SK-N-SH (cell line): ENCODE results near the gene MED27. TPM values are rescaled to one million over a fixed set of nuclear protein-coding genes. Genes with fewer than 3 reads are reported as not detected.

Experiments
- CTCF ChIA-PET: fragments of 300-600, 350-600 bp; formaldehyde crosslinking; extraction: SDS; loops from one replicate; lab custom pipeline; 2021; lab: Yijun Ruan, JAX
- POLR2A ChIA-PET: fragments of 350-600 bp; sonication (Branson Sonifier 250); formaldehyde crosslinking; extraction: SDS; loops from one replicate; lab custom pipeline; 2020; ENCODE audit warnings: antibody characterized with exemption, inconsistent platforms; lab: Yijun Ruan, JAX
- DNase-seq: peaks from one replicate; pipeline ENCODE4 v3.0.0; 2012
- H2AFZ ChIP-seq: fragments of 200-600 bp; sonication (generic); 2 replicates; pipeline ENCODE4 v1.8.1; 2016; ENCODE audit warnings: antibody characterized with exemption, mild to moderate bottlenecking, low read depth
- H3F3A ChIP-seq: fragments of 200-600 bp; sonication (generic); replicated peaks from 2 replicates; pipeline ENCODE3; 2016; ENCODE audit warnings: antibody characterized with exemption, mild to moderate bottlenecking; ENCODE audit not compliant: insufficient read depth
- H3K27ac ChIP-seq, 2 experiments: fragments of 200-500 bp in 1 of 2; fragments of 200-600 bp in 1 of 2; sonication (Bioruptor generic) in 1 of 2; sonication (generic), shearing (Covaris generic) in 1 of 2; 2 replicates each; pipeline versions ENCODE4 v1.5.1 to v1.6.1; 2014 to 2016; ENCODE audit warnings: low read depth in 2 of 2, inconsistent platforms in 1 of 2, low read length in 1 of 2, mild to moderate bottlenecking in 1 of 2, mixed read lengths in 1 of 2
- H3K27me3 ChIP-seq: fragments of 200-600 bp; sonication (generic), shearing (Covaris generic); 2 replicates; pipeline ENCODE4 v1.6.1; 2016; ENCODE audit warnings: mixed run types; ENCODE audit not compliant: insufficient read depth
- H3K36me3 ChIP-seq, 2 experiments: fragments of 200-500 bp in 1 of 2; fragments of 200-600 bp in 1 of 2; sonication (Bioruptor generic) in 1 of 2; sonication (generic) in 1 of 2; replicated peaks in 1 of 2; 2 replicates each; pipeline versions ENCODE3 to v1.5.1; 2014 to 2016; ENCODE audit warnings: low read length in 1 of 2, mild to moderate bottlenecking in 1 of 2; ENCODE audit not compliant: insufficient read depth in 2 of 2, control insufficient read depth in 1 of 2
- H3K4me1 ChIP-seq, 2 experiments: fragments of 200-500 bp in 1 of 2; fragments of 200-600 bp in 1 of 2; sonication (Bioruptor generic) in 1 of 2; sonication (generic), shearing (Covaris generic) in 1 of 2; 2 replicates each; pipeline versions ENCODE4 v1.5.1 to v1.6.1; 2014 to 2016; ENCODE audit warnings: low read depth in 1 of 2, low read length in 1 of 2, mixed run types in 1 of 2; ENCODE audit not compliant: insufficient read depth in 2 of 2, control insufficient read depth in 1 of 2
- H3K4me2 ChIP-seq: fragments of 200-600 bp; sonication (generic), shearing (Covaris generic); 2 replicates; pipeline ENCODE4 v1.6.1; 2017; ENCODE audit warnings: mixed run types
- H3K4me3 ChIP-seq, 2 experiments: fragments of 200-500 bp in 1 of 2; fragments of 200-600 bp in 1 of 2; sonication (Bioruptor generic) in 1 of 2; sonication (generic), shearing (Covaris generic) in 1 of 2; 2 replicates each; pipeline versions ENCODE4 v1.5.1 to v1.8.1; 2014 to 2016; ENCODE audit warnings: low read depth in 2 of 2, inconsistent platforms in 1 of 2, low read length in 1 of 2, mild to moderate bottlenecking in 1 of 2, mixed read lengths in 1 of 2, moderate library complexity in 1 of 2
- H3K79me2 ChIP-seq: fragments of 200-600 bp; sonication (generic); 2 replicates; pipeline ENCODE4 v1.8.1; 2017; ENCODE audit warnings: mild to moderate bottlenecking; ENCODE audit not compliant: insufficient read depth
- H3K9ac ChIP-seq: fragments of 200-600 bp; sonication (generic); 2 replicates; pipeline ENCODE4 v1.6.1; 2017; ENCODE audit warnings: mixed run types
- H3K9me2 ChIP-seq: fragments of 200-600 bp; sonication (generic); 2 replicates; pipeline ENCODE4 v1.6.1; 2017; ENCODE audit warnings: mixed run types
- H3K9me3 ChIP-seq: fragments of 200-600 bp; sonication (generic); 2 replicates; pipeline ENCODE4 v1.6.1; 2017; ENCODE audit warnings: mixed run types, mild to moderate bottlenecking, moderate library complexity
- H4K20me1 ChIP-seq: fragments of 200-600 bp; sonication (generic); 2 replicates; pipeline ENCODE4 v1.6.1; 2017; ENCODE audit warnings: mild to moderate bottlenecking, mixed run types; ENCODE audit not compliant: insufficient read depth
- CHD2 ChIP-seq: fragments of 150-350 bp; IDR thresholded peaks from 2 replicates; pipeline ENCODE4 v1.6.1; 2018; ENCODE audit warnings: low read length; ENCODE audit not compliant: partially characterized antibody
- ELF1 ChIP-seq: IDR thresholded peaks from 2 replicates; pipeline ENCODE4 v1.4.0; 2012
- EP300 ChIP-seq, 2 experiments: IDR thresholded peaks; 2 replicates each; pipeline versions ENCODE4 v1.4.0 to v1.6.1; 2012; ENCODE audit warnings: borderline replicate concordance in 1 of 2, low read depth in 1 of 2, low read length in 1 of 2
- EZH2phosphoT487 ChIP-seq: fragments of 200-600 bp; sonication (generic); IDR thresholded peaks from 2 replicates; pipeline ENCODE4 v1.6.1; 2017; ENCODE audit warnings: low read depth, mixed run types, mild to moderate bottlenecking, antibody characterized with exemption, moderate library complexity, borderline replicate concordance
- FOXM1 ChIP-seq: IDR thresholded peaks from 2 replicates; pipeline ENCODE4 v1.4.0; 2012; ENCODE audit warnings: low read depth, mild to moderate bottlenecking
- GABPA ChIP-seq: IDR thresholded peaks from 2 replicates; pipeline ENCODE4 v1.4.0; 2012; ENCODE audit warnings: low read depth, mild to moderate bottlenecking
- GATA2 ChIP-seq: sonication (generic); formaldehyde crosslinking; IDR thresholded peaks from 2 replicates; pipeline ENCODE4 v1.5.0; 2020; ENCODE audit warnings: mild to moderate bottlenecking, missing genetic modification reagents
- JUND ChIP-seq: IDR thresholded peaks from 2 replicates; pipeline ENCODE4 v1.4.0; 2012
- MXI1 ChIP-seq: IDR thresholded peaks from 2 replicates; pipeline ENCODE4 v1.6.1; 2012; ENCODE audit warnings: mild to moderate bottlenecking, low read depth, low read length, improper control_type of control experiment
- NRF1 ChIP-seq: IDR thresholded peaks from 2 replicates; pipeline ENCODE4 v1.6.1; 2012; ENCODE audit warnings: low read depth, mild to moderate bottlenecking, low read length
- RAD21 ChIP-seq: IDR thresholded peaks from 2 replicates; pipeline ENCODE4 v1.6.1; 2012; ENCODE audit warnings: mild to moderate bottlenecking, low read length
- RCOR1 ChIP-seq: fragments of 150-350 bp; IDR thresholded peaks from 2 replicates; pipeline ENCODE4 v1.6.1; 2017; ENCODE audit warnings: antibody characterized with exemption, low read length
- RXRA ChIP-seq: IDR thresholded peaks from 2 replicates; pipeline ENCODE4 v1.4.0; 2012; ENCODE audit warnings: low read depth, mild to moderate bottlenecking, borderline replicate concordance
- SIN3A ChIP-seq: IDR thresholded peaks from 2 replicates; pipeline ENCODE4 v1.6.1; 2012; ENCODE audit warnings: low read depth, mild to moderate bottlenecking, low read length, moderate library complexity, borderline replicate concordance
- SMC3 ChIP-seq: IDR thresholded peaks from 2 replicates; pipeline ENCODE4 v1.6.1; 2012; ENCODE audit warnings: low read depth, low read length, improper control_type of control experiment
- TCF12 ChIP-seq: IDR thresholded peaks from 2 replicates; pipeline ENCODE4 v1.4.0; 2012
- TEAD4 ChIP-seq: IDR thresholded peaks from 2 replicates; pipeline ENCODE4 v1.4.0; 2012; ENCODE audit warnings: mild to moderate bottlenecking, borderline replicate concordance; ENCODE audit not compliant: insufficient read depth
- YY1 ChIP-seq: IDR thresholded peaks from 2 replicates; pipeline ENCODE4 v1.4.0; 2012; ENCODE audit warnings: low read depth, mild to moderate bottlenecking
- WGBS: methylation state at CpG from one replicate; pipeline ENCODE4 v1.1.6; 2017; ENCODE audit warnings: low lambda C conversion rate; 5-methylcytosine and 5-hydroxymethylcytosine counted together
- polyA plus RNA-seq, 3 experiments: library from polyadenylated mRNA; depleted of rRNA; stranded (reverse); fragments of >200 nt; gene quantifications; 2 replicates each; pipeline ENCODE4 v1.2.3, GENCODE V29; 2012
- TF ChIP-seq, protein P1 (sequence below): IDR thresholded peaks from 2 replicates; pipeline ENCODE4 v1.4.0; 2012; ENCODE audit warnings: low read depth, borderline replicate concordance
- TF ChIP-seq, protein P2 (sequence below): IDR thresholded peaks from 2 replicates; pipeline ENCODE4 v1.4.0; 2012; ENCODE audit warnings: low read depth, borderline replicate concordance

The MED27 gene
- polyA plus RNA-seq, 1 of the 3 experiments (the other 2 are of a cell fraction), result 35.0 TPM

DNA sequence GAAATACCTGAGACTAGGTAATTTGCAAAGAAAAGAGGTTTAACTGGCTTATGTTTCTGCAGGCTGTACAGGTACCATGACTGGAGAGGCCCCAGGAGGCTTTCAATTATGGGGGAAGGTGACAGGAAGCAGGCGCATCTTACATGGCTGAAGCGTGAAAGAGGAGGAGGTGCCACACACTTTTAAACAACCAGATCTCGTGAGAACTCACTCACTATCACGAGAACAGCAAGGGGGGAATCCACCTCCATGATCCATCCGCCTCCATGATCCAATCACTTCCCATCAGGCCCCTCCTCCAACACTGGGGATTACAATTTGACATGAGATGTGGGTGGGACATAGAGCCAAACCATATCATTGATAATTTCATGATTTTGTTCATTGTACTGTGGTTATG, 2.5 kb upstream of the MED27 start:
- H3K27me3 ChIP-seq, result no peaks in the 10 kb centered on the region
- H3F3A ChIP-seq, result no peaks in the 10 kb centered on the region
- no peak overlapping the region for H3K4me3 ChIP-seq
- H3K9ac ChIP-seq, result no peak overlapping the region
- no peak overlapping the region for H2AFZ ChIP-seq
- no peak for DNase-seq
- no peak for TF ChIP-seq FOXM1
- no peak for TF ChIP-seq YY1
- TF ChIP-seq MXI1, result no peak
- no peak for TF ChIP-seq TEAD4
- TF ChIP-seq, protein P1, sequence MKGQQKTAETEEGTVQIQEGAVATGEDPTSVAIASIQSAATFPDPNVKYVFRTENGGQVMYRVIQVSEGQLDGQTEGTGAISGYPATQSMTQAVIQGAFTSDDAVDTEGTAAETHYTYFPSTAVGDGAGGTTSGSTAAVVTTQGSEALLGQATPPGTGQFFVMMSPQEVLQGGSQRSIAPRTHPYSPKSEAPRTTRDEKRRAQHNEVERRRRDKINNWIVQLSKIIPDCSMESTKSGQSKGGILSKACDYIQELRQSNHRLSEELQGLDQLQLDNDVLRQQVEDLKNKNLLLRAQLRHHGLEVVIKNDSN, result no peak
- peaks cover 24% of the 10 kb centered on the region for H3K79me2 ChIP-seq
- peaks cover 7 to 13% of the 10 kb centered on the region in 2 experiments; a peak in 3 of 4 replicates for H3K4me1 ChIP-seq
- no peaks in the 10 kb centered on the region for H3K9me2 ChIP-seq
- POLR2A ChIA-PET, result no interaction called here
- no peak overlapping the region for H3K27ac ChIP-seq
- 71% methylated on average over 5 of the region's 5 CpGs for WGBS
- no peaks in the 10 kb centered on the region for H4K20me1 ChIP-seq
- no peak overlapping the region for H3K4me2 ChIP-seq
- CTCF ChIA-PET, result interaction anchor here (0.7 kb wide), 1 partner anchor 112 kb away, joined by 3 read pairs; no protein-coding TSS in a partner anchor
- peaks cover 2% of the 10 kb centered on the region in 2 experiments for H3K36me3 ChIP-seq
- H3K9me3 ChIP-seq, result no peaks in the 10 kb centered on the region

DNA sequence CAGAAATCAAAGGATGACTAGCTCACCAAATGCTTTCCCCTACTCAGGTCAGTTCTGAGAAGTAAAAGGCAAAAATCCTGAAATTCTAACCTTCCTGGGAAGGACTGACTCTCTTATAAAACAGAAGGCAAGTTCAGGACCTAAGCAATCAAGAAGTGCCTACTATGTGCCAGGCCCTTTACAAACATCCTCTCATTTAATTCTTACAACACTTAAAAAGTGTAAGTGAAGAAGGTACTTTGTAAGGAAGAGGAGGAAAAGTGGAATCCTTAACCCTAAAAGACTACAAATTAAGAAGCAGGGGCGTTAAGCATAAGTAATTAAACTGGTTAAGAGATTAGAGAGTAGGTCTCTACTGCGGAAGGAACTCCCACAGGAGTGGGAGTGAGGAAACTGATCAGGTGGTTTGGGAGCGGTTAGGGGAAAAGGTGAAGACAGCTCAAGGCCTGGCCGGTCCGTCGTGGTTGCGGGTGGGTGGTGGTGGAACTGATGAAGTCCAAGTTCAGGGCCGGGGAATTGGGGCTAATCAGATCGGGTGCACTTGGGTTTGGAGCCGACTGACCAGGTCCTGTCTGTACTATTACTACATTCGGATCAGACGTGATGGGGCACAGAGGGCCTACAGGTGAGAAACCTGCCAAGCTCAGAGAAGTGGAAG, 839 bp downstream of the MED27 start:
- peak; percentile 27 for DNase-seq
- peaks cover 55% of the 10 kb centered on the region for H3K79me2 ChIP-seq

More for the DNA sequence above, 839 bp downstream of the MED27 start:
- H3K9ac ChIP-seq, result peak overlapping the region; percentile 80
- POLR2A ChIA-PET, result interaction anchor here (0.9 kb wide), 1 partner anchor 158 kb away, joined by 3 read pairs; no protein-coding TSS in a partner anchor
- H3K4me1 ChIP-seq, result peaks cover 13 to 14% of the 10 kb centered on the region in 2 experiments; a peak in 3 of 4 replicates
- H3K36me3 ChIP-seq, result peaks cover 17 to 30% of the 10 kb centered on the region in 2 experiments
- H3F3A ChIP-seq, result peaks cover 7% of the 10 kb centered on the region
- peak overlapping the region; percentile 69 for H3K27ac ChIP-seq
- H4K20me1 ChIP-seq, result peaks cover 5% of the 10 kb centered on the region; the same call in 1 of the 2 replicates
- TF ChIP-seq TCF12 (no peak), TEAD4 (no peak), SMC3 (no peak), RAD21 (no peak), EZH2phosphoT487 (no peak), RXRA (no peak), ELF1 (no peak), GABPA (no peak), SIN3A (no peak), MXI1 (no peak), NRF1 (no peak), JUND (no peak), YY1 (no peak), CHD2 (no peak), GATA2 (CRISPR knock-in tag) (no peak), EP300 (IDR thresholded peaks at IDR 0.05; ENCODE audit: borderline replicate concordance in 1 of 2, low read depth in 1 of 2, low read length in 1 of 2) (no peak), RCOR1 (no peak)
- TF ChIP-seq, protein P1, result no peak
- TF ChIP-seq, protein P2, sequence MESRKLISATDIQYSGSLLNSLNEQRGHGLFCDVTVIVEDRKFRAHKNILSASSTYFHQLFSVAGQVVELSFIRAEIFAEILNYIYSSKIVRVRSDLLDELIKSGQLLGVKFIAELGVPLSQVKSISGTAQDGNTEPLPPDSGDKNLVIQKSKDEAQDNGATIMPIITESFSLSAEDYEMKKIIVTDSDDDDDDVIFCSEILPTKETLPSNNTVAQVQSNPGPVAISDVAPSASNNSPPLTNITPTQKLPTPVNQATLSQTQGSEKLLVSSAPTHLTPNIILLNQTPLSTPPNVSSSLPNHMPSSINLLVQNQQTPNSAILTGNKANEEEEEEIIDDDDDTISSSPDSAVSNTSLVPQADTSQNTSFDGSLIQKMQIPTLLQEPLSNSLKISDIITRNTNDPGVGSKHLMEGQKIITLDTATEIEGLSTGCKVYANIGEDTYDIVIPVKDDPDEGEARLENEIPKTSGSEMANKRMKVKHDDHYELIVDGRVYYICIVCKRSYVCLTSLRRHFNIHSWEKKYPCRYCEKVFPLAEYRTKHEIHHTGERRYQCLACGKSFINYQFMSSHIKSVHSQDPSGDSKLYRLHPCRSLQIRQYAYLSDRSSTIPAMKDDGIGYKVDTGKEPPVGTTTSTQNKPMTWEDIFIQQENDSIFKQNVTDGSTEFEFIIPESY, result no peak
- H3K27me3 ChIP-seq, result no peaks in the 10 kb centered on the region
- H3K4me3 ChIP-seq, result peak overlapping the region; percentile 89 to 94
- no peaks in the 10 kb centered on the region for H3K9me2 ChIP-seq
- WGBS, result 11% methylated on average over 12 of the region's 12 CpGs
- H3K9me3 ChIP-seq, result no peaks in the 10 kb centered on the region
- peak overlapping the region; percentile 94 for H3K4me2 ChIP-seq
- H2AFZ ChIP-seq, result peak overlapping the region; percentile 86; the same call in 1 of the 2 replicates
- CTCF ChIA-PET, result no interaction called here
